GM19372 (cell line): Measurements from ENCODE around the gene ARHGAP31.

Experiments used
- ATAC-seq: cut with Tn5 transposase; IDR thresholded peaks from one replicate; pipeline ENCODE4 v1.9.1; 2021; ENCODE audit warnings: mild to moderate bottlenecking, low read depth, moderate library complexity; ENCODE audit not compliant: unreplicated experiment

Gene ARHGAP31

GRCh38 chr3:119418641-119419040 lies 124.5 kb downstream of the ARHGAP31 start:
- ATAC-seq: no peak

GRCh38 chr3:119420196-119420595 lies 126.0 kb downstream of the ARHGAP31 start:
- no peak for ATAC-seq

- ATAC-seq: no peak
Measured at GRCh38 chr3:119427669-119428068, 133.5 kb downstream of the ARHGAP31 start.

GRCh38 chr3:119428538-119428937 lies 134.4 kb downstream of the ARHGAP31 start:
- no peak for ATAC-seq

GRCh38 chr3:119433613-119434325 lies 139.6 kb downstream of the ARHGAP31 start:
- no peak for ATAC-seq

GRCh38 chr3:119434703-119435102 lies 140.5 kb downstream of the ARHGAP31 start:
- no peak for ATAC-seq

- ATAC-seq: no peak
Measured at GRCh38 chr3:119436977-119437376, 142.8 kb downstream of the ARHGAP31 start.

GRCh38 chr3:119437691-119438258 lies 143.6 kb downstream of the ARHGAP31 start:
- ATAC-seq: no peak

- ATAC-seq: no peak
Measured at GRCh38 chr3:119443179-119443578, 149.0 kb downstream of the ARHGAP31 start.

GRCh38 chr3:119444590-119444989 lies 150.4 kb downstream of the ARHGAP31 start:
- ATAC-seq: no peak

GRCh38 chr3:119453822-119454221 lies 159.6 kb downstream of the ARHGAP31 start:
- no peak for ATAC-seq

GRCh38 chr3:119456469-119456868 lies 162.3 kb downstream of the ARHGAP31 start:
- no peak for ATAC-seq

GRCh38 chr3:119457246-119457645 lies 163.1 kb downstream of the ARHGAP31 start:
- ATAC-seq: no peak

- peak; percentile 90 for ATAC-seq
Measured at GRCh38 chr3:119463171-119464169, 169.3 kb downstream of the ARHGAP31 start, which contains the start of gene TMEM39A. TSS of gene TMEM39A (minus strand) at chr3:119463615. CDS start at chr3:119462074, 1,541 bp downstream.

- ATAC-seq: no peak
Measured at GRCh38 chr3:119468041-119468440, 173.9 kb downstream of the ARHGAP31 start.

GRCh38 chr3:119469418-119470189 lies 175.4 kb downstream of the ARHGAP31 start:
- no peak for ATAC-seq
